ENCODE results near the gene PPFIBP1. TPM values are rescaled to one million over a fixed set of nuclear protein-coding genes. Genes with fewer than 3 reads are reported as not detected.
"Not testable (repeated sequence)": the region's sequence is repeated elsewhere in the genome, so short reads cannot be mapped to it uniquely, and the experiment has no call there.

Gene PPFIBP1
- total RNA-seq, 1 donor from 2014 or later: 292 TPM

DNA sequence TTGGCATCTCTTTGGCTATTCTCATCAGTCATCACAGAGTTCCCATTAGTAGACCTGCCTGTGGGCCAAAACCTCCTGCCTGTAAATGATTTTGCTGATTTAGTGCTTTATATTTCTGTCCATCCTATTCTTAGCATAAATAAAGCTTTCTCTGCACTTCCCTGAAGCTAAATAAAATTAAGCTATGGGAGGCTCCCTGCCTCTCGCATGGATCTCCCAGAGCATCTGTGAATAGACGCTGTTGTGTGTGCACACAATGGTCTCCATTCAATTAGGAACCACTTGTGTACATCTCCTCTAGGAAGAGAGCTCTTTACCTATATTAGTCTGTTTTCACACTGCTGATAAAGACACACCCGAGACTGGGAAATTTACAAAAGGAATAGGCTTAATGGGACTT is 80.4 kb downstream of the PPFIBP1 start:
- no peak for ATAC-seq (ENCODE audit: poor library complexity)
- intact Hi-C loops (cut with DNase I): no loop called here
- no peak for DNase-seq

DNA sequence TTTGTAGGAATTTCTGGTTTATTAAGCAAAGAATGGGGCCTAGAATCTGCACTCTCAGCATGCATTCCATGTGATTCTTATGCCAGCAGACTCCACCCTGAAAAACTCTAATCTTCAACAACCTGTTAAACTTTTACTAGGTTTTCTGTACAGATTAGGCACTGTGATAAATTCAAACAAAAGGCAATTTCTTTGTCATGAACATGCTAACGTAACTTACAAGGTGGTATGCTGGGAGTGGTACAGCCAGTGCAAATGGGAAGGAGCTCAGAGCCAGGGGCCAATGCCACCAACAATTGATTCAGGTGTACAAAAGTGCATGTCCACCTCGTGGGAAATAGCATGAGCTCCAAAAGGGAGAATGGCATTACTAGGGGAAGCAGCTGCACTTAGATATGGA is 83.0 kb downstream of the PPFIBP1 start:
- no peak for ATAC-seq (ENCODE audit: poor library complexity)
- no peak for DNase-seq
- intact Hi-C loops (cut with DNase I): no loop called here

DNA sequence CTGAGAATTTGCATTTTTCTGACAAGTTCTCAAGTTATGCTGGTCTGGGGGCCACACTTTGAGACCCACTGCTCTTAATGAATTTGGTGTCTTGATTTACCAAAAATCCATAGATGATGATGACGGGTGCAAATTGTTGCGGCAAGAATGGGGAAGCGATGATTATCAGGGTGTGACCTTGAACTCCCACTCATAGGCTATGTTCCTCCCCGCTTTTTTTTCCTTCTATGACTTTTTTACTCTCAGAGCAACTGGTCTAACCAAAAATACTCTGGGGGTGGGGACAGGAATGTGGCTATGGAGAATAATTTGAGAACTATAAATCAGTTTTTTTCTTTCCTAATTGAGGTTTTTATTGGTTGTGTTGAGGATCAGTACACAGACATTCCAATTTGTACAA is 83.6 kb downstream of the PPFIBP1 start:
- ATAC-seq (ENCODE audit: poor library complexity) (no peak), DNase-seq (no peak)
- intact Hi-C loops (cut with DNase I): no loop called here

DNA sequence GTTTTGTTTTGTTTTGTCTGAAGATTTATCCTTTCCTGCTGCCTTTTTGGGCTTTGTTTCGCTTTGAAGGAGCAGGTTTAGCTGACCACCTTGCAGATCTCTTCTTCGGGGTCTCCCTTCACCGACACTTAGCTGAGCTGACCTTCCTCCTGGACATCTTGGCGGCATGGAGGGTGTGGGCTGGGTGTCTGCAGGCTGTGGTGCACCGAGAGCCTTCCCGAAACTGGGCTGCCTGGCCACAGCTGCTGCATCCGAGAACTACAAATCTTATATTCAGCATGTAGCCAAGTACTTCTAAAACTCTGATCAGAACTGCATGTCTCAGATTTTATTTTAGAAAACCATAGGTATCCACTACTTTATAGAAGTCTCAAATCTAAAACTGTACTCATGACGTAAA is 84.9 kb downstream of the PPFIBP1 start:
- intact Hi-C loops (cut with DNase I): no loop called here
- ATAC-seq (ENCODE audit: poor library complexity) (peak; percentile 22), DNase-seq (no peak)

DNA sequence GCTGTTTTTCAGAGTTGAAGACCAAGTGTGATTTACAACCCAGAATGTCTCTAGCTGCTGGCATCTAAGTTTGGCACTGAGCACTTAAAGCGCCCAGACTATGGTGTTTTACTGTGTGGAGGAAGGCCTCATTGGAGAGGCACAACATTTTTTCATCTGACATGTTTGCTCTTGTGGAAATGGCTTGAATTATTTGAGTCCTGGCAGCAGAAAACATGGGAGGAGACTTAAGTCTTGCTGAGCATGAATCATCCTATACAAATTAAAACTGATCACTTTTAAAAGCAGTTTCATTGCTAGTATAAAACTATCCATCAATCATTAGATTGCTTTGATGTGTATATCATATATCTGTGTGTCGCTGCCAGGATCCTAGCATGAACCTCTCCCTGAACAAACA is 86.4 kb downstream of the PPFIBP1 start:
- intact Hi-C loops (cut with DNase I): no loop called here
- ATAC-seq (ENCODE audit: poor library complexity) (peak; percentile 14), DNase-seq (no peak)

DNA sequence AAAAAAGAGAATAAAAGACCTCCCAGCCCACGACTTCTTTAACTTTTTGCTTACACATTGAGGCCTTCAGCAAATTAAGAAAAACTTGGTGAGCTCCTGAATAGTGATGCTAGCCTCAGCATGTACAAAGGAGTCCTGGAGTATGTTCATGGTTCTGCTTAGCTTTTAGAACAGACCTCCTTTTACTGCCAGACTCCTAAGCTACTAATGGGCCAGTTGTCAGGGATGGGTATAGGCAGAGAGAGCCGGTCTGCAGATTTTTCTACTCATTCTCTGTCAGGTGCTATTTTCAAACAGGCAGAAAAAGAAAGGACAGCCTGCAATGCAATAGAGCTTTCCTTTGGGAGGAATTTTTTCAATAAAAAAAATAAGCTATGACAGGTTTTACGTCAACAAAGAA is 90.4 kb downstream of the PPFIBP1 start:
- intact Hi-C loops (cut with DNase I): no loop called here
- no peak for DNase-seq
- no peak for ATAC-seq (ENCODE audit: poor library complexity)

DNA sequence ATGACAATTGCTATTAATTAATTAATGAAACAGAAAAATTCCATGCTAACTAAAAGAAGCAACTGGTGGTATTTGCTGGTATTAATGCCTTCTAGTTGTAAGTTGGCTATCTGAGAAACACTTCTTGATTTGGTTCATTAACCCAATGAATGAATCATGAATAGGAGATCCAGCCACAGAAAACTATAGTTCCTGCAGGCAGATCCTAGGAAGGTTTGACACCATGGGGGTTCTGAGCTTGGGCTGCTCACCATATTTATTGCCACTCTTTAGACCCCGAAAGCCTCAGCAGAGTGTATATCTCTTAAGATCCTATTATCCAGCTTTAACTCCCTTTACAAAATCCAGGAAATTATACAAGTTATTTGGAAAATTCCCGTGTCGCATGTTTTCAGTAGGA is 90.9 kb downstream of the PPFIBP1 start:
- ATAC-seq (ENCODE audit: poor library complexity): no peak
- DNase-seq: no peak
- intact Hi-C loops (cut with DNase I): no loop called here

DNA sequence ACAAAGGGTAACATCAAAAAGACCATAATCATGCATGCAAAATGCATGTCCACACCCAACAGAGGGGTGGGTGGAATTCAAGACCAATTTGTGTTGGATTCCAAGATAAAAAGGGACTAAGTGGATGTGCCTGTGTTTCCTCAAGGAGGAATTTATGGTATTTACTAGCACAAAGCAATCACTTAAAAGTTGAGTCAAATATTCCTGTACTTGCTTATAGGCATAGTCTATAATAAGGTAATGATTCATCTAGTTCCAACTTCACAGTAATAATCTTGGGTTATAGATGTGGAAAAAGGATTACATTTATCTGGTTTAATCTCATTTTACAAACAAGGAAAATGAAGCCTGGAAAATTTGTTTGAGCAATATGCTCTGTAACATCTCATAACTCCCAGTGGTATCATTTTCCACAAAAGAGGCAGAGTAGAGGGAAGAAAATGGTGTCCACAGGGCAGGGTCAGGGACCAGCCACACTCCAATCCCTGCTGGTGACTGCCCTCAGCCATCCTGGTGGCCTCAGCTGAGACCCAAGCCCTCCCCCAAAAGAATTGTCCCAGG is 91.4 kb downstream of the PPFIBP1 start:
- intact Hi-C loops (cut with DNase I): no loop called here
- no peak for ATAC-seq (ENCODE audit: poor library complexity)

DNA sequence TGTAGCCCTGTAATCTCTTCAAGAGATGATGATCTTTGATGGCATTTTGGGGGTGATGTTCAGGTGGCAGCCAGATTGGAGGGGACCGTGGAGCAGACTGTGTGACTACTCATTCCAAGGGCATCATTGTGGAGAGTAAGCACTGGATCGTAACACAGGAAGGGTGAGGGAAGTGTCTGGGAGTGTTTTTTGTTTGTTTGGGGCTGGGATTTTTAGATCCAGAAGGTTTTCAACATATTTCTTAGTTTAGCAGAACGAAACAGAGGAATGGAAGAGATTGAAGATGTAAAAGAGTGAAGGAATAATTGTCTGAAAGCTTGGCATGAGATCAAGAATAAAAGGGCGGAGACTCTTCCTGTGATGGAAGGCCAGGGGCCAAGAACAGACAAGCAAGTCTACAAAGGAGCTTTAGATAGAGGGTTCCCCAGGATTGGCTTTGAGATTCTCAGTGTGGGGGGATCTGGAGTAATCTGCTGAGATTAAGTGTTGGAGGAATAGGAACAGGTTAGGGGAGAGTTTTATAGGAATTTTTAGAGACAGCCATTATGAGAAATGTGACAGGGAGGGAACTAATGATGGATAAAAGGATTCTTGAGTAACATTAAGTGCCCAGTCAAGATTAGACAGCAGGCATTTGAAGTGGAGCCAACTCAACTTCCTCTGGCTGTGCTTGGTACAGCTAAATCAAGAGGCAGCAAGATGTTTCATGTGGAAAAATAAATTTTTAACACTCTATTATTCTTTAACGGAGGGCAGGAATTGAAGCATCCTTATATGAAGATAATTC is 92.5 kb downstream of the PPFIBP1 start:
- peak; percentile 14 for ATAC-seq (ENCODE audit: poor library complexity)
- intact Hi-C loops (cut with DNase I): no loop called here
- no peak for DNase-seq

More for the DNA sequence above, 91.4 kb downstream of the PPFIBP1 start:
- no peak for DNase-seq

DNA sequence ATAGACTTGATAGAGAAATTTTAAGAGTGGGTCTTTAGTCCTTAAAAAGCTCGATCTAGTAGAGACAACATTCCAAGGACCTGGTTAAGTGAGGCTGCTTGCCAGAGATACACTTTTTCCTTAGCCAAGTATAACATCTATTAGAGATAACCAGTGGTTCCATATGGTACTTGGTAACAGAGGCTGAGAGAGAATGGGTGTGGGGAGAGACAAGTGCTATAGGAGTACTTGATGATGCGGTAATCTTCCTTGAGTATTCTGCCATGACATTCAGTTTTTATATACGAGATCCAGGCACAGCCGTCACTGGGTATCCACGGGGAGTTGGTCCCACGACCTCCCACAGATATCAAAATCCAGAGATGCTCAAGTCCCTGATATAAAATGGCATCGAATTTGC is 94.8 kb downstream of the PPFIBP1 start:
- DNase-seq (no peak), ATAC-seq (ENCODE audit: poor library complexity) (no peak)
- intact Hi-C loops (cut with DNase I): no loop called here

DNA sequence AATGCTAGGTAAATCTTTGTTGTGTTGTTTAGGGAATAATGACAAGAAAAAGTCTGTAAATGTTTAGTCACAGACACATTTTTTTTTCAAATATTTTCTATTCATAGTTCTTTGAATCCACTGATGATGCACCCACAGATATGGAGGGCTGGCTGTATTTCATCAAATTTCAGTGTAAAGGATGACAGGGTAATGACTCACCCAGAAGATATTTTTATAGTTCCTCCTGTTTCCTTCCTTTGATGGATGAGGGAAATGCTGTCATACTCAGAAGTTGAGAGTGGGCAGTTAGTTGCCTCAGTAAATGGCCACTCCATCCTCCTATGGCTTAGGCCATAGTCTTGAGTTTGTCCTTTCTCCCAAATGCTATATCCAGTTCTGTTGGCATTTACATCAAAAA is 95.3 kb downstream of the PPFIBP1 start:
- DNase-seq (no peak), ATAC-seq (ENCODE audit: poor library complexity) (peak; percentile 32)
- intact Hi-C loops (cut with DNase I): no loop called here

DNA sequence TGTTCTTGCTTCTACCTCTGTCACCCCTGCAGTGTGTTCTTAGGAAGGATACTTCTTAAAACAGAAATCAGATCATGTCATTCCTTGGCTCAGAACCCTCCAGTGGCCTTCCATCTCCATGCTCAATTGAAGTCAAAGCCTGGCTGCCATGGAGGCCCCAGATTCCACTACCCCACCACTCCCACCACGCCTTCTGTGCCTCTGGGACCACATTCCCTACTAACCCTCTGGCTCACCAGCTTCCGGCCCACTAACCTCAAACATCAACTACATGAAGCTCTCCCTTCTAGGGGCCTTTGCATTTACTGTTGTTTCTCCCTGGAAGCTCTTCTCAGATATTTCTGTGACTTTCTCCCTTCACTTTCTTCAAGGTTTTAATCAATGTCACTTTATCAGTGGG is 96.1 kb downstream of the PPFIBP1 start:
- intact Hi-C loops (cut with DNase I): no loop called here
- ATAC-seq (ENCODE audit: poor library complexity) (no peak), DNase-seq (no peak)

DNA sequence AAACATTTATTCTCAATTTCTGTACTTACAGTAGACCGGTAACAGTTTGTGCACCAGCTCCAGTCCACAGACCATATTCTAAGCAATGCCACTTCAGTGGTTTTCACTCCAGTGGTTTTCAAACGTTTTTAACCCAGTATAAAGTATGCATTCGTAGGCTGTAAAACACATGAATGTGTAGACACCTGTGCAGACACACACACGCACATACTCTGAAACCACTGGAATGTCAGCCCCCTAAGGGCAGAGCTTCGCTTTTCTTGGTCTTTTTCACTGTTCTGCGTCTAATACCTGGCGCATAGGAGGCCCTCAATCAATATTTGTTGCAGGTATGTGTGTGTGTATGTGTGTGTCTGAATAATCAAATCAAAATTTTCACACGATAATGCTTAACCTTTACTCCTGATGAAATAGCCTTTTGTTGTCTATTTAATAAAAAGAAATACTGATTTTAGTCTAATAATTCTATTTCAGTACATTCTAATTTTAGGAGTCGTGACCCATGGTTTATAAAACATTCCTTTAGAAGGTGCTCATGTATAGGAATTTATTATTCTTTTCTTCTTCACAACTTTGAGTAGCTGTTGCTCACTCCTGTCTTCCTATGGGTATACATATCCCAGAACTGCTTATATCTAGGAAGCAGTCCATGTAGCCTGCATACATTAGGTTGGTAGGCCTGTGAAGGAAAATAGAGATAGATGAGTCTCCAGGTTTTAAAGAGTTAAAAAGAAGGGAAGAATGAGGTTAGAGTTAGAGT is 98.6 kb downstream of the PPFIBP1 start:
- DNase-seq: no peak
- no peak for ATAC-seq (ENCODE audit: poor library complexity)
- intact Hi-C loops (cut with DNase I): no loop called here

DNA sequence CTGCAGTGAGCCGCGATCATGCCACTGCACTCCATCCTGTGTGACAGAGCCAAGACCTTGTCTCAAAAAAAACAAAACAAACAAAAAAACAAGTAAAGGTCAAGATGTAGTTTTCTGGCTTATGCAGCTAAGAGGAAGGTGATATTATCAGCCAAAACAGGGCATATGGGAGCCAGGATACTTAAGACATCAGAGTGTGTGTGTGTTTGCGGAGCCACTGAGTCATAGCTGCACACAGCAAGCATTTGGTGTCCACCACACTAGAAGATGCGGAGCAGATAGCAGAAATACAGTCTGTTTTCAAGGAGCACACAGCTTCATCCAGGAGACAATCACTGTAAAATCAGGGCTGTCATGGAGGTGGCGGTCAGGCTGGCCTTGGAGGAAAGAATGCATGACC is 99.6 kb downstream of the PPFIBP1 start:
- intact Hi-C loops (cut with DNase I): no loop called here
- ATAC-seq (ENCODE audit: poor library complexity): no peak

DNA sequence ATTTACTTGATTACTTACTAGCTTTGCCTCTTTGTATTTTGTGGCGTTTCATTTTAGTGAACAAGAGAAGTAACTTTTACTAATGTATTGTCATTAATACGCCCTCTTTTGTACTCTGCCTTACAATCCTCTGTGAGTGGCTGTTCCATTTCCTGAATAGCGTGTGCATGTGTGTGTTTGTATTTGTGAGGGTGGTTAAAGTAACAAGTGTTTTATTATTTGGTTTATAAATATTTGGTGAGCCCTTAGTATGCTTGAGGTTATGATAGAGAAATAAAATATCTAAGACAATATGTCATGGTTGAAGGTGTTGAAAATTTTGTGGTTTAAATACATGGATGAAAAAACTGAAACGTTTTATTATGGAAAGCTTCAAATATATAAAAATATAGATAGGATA is 100.6 kb downstream of the PPFIBP1 start:
- no peak for ATAC-seq (ENCODE audit: poor library complexity)
- intact Hi-C loops (cut with DNase I): no loop called here
- no peak for DNase-seq

More for the DNA sequence above, 99.6 kb downstream of the PPFIBP1 start:
- no peak for DNase-seq

DNA sequence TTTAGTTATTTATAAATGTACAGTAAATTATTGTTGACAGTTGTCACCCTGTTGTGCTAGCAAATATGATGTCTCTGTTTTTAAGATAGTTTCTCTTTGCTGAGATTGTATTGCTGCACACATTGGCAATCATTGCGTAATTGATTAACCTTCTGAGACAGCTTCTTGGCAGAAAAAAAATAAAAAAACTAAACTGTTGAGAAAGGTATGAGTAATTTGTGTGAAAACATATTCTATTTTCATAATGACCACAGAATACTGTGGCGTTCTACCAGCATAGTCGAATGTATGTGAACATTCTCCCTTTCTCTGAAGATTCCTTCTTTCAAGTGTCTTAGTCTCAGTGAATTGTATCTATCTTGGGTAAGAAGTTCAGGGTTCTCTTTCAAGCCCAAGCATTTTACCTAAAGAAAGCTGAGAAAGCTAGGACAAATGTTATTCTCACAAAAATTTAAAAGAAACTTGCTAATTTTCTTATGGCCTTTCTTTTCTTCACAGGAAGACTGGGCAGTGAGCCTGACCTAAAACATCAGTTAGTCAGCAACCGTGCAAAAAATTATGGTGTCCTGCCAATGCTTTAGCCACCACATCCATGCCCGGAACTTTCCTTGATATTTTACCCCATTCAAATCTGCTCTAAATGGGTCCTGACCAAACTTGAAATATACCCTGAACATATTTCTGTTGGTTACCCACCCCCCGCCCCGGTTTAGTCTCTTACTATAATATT is 103.3 kb downstream of the PPFIBP1 start:
- DNase-seq: no peak
- ATAC-seq (ENCODE audit: poor library complexity): peak; percentile 45
- intact Hi-C loops (cut with DNase I): no loop called here

DNA sequence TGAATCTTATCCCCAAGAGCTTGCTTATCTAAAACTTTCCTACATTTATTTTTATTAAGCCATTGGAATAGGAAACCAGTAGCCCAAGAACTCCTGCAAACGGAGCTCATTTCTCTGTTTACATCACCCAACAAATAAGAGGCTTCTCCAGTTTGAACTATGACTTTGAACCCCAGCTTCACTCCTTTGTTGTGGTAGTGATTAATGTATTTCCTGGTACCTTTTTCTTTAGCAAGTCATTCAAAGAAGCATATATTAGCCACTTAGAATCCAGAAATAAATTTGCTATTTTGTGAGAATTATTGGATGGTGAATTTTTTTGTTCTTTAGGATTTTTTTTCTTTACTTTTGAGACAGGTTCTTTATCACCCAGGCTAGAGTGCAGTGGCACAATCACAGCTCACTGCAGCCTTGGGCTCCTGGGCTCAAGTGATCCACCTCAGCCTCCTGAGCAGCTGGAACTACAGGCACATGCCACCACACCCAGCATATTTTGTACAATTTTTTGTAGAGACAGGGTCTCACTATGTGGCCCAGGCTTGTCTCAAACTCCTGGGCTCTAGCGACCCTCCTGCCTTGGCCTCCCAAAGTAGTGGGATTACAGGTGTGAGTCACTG is 104.0 kb downstream of the PPFIBP1 start:
- DNase-seq; ATAC-seq (ENCODE audit: poor library complexity); intact Hi-C loops (cut with DNase I): not testable (repeated sequence)

DNA sequence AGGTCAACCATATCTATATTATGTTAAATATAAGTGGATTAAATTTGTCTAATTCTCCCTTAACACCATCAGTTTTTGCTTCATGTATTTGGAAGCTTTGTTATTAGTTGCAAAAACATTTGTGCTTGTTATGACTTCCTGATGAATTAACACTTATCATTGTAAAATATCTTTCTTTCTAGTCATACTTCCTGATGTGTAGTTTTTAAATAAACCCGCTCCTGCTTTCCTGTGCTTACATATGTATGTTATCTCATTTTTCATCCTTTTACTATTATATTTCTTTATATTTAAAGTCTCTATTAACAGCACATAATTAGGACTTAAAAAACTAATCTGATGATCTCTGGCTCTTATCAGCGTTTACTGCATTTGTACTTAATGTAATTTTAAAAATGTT is 106.2 kb downstream of the PPFIBP1 start:
- intact Hi-C loops (cut with DNase I); ATAC-seq (ENCODE audit: poor library complexity); DNase-seq: not testable (repeated sequence)

DNA sequence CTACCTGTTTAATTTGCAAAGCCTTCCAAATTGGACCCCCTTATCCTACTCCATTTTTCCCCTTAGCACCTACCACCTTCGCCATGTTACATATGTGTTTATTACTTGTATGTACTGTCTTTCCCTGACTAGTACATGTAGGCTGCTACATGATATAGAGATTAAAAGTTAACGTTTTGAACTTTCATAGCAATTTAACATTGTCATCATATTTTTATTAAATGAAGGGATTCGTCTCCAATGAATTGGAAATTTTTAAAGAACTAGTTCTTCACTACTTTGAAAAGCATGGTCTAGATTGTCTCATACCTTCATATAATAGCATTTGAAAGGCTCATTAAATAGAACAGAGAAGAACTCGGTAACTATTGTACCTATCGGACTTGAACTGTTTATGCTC is 107.4 kb downstream of the PPFIBP1 start:
- ATAC-seq (ENCODE audit: poor library complexity): peak; percentile 3
- DNase-seq: no peak
- intact Hi-C loops (cut with DNase I): no loop called here
